K562 (cell line): ENCODE data around the gene VPS18. TPM values are rescaled to one million over a fixed set of nuclear protein-coding genes. Genes with fewer than 3 reads are reported as not detected.

Source experiments
- ATAC-seq: fragments of 200-7000 bp; cut with Tn5 transposase; 3 replicates; pipeline ENCODE4 v1.9.1; 2020; ENCODE audit warnings: moderate library complexity
- BruUV-seq: library from RNA; stranded (reverse); fragments of 400-500 nt; replicated peaks from 2 replicates; lab custom pipeline; 2021; lab: Mats Ljungman, UMichigan
- CTCF ChIA-PET: fragments of 300-600 bp; formaldehyde crosslinking; extraction: SDS; loops from one replicate; lab custom pipeline; 2021; ENCODE audit warnings: low intra/inter-chr PET ratio; lab: Yijun Ruan, JAX
- POLR2A ChIA-PET: fragments of 300-600, 350-650 bp; sonication (Branson Sonifier 250); formaldehyde crosslinking; extraction: SDS; loops from one replicate; lab custom pipeline; 2021; ENCODE audit warnings: antibody characterized with exemption, inconsistent platforms; lab: Yijun Ruan, JAX
- DNase-seq, 4 experiments: peaks; one replicate each; pipeline versions ENCODE4 v3.0.0 to v3.0.0-alpha.2; 2011 to 2018; ENCODE audit warnings: low spot score in 3 of 4, mixed read lengths in 3 of 4; ENCODE audit errors: extremely low read depth in 1 of 4
- FAIRE-seq: peaks from 2 replicates; lab custom pipeline; 2011; peaks lifted over from hg19 to GRCh38; lab: Jason Lieb, UNC
- H2AFZ ChIP-seq: 2 replicates; pipeline ENCODE4 v1.6.0; 2011; ENCODE audit warnings: low read depth, low read length, control low read depth, inconsistent platforms
- H3K27ac ChIP-seq: fragments of 200-600 bp; 3 replicates; pipeline ENCODE4 v1.8.0; 2011; ENCODE audit warnings: low read depth, mild to moderate bottlenecking, control low read depth, inconsistent platforms, low read length, moderate library complexity, mixed read lengths; ENCODE audit errors: extremely low read depth
- H3K27me3 ChIP-seq, 2 experiments: fragments of 300-600 bp in 1 of 2; 2 replicates in 1 of 2; 3 replicates in 1 of 2; pipeline versions ENCODE4 v1.6.0 to v1.8.0; 2011; ENCODE audit warnings: inconsistent platforms in 2 of 2, low read length in 2 of 2, mild to moderate bottlenecking in 1 of 2, mixed read lengths in 1 of 2, moderate library complexity in 1 of 2; ENCODE audit not compliant: control insufficient read depth in 2 of 2, insufficient read depth in 2 of 2
- H3K36me3 ChIP-seq: fragments of 300-600 bp; 3 replicates; pipeline ENCODE4 v1.8.0; 2011; ENCODE audit warnings: mild to moderate bottlenecking, low read length, inconsistent platforms; ENCODE audit not compliant: control insufficient read depth, insufficient read depth
- H3K4me1 ChIP-seq, 2 experiments: fragments of 200-600 bp in 1 of 2; replicated peaks in 1 of 2; 2 replicates in 1 of 2; 3 replicates in 1 of 2; pipeline versions ENCODE4 v1.5.1 to v1.8.0; 2011; ENCODE audit warnings: inconsistent platforms in 2 of 2, low read length in 2 of 2, mild to moderate bottlenecking in 1 of 2, mixed read lengths in 1 of 2, moderate library complexity in 1 of 2; ENCODE audit not compliant: control insufficient read depth in 2 of 2, insufficient read depth in 2 of 2
- H3K4me2 ChIP-seq: 2 replicates; pipeline ENCODE4 v1.6.1; 2011; ENCODE audit warnings: low read length, control low read depth, inconsistent platforms, mixed read lengths; ENCODE audit not compliant: insufficient read depth
- H3K4me3 ChIP-seq: fragments of 200-600 bp; sonication (generic), shearing (Covaris generic); 2 replicates; pipeline ENCODE4 v1.5.1; 2016; ENCODE audit warnings: control low read depth, inconsistent platforms
- H3K79me2 ChIP-seq: fragments of 200-600 bp; 3 replicates; pipeline ENCODE4 v1.8.0; 2011; ENCODE audit warnings: low read length, inconsistent platforms; ENCODE audit not compliant: control insufficient read depth, insufficient read depth
- H3K9ac ChIP-seq, 2 experiments: 2 replicates each; pipeline versions ENCODE4 v1.6.0 to v1.6.1; 2011; ENCODE audit warnings: low read depth in 2 of 2, low read length in 2 of 2, control low read depth in 1 of 2, inconsistent platforms in 1 of 2, mild to moderate bottlenecking in 1 of 2, mixed read lengths in 1 of 2; ENCODE audit not compliant: insufficient read depth in 1 of 2
- H3K9me1 ChIP-seq: one replicate; pipeline ENCODE4 v1.6.0; 2011; ENCODE audit warnings: inconsistent platforms, mild to moderate bottlenecking, low read length, moderate library complexity; ENCODE audit not compliant: control insufficient read depth, insufficient read depth
- H3K9me3 ChIP-seq: replicated peaks from 2 replicates; pipeline ENCODE4 v1.5.1; 2011; ENCODE audit warnings: low read depth, low read length, inconsistent platforms; ENCODE audit not compliant: control insufficient read depth, insufficient read depth
- H4K20me1 ChIP-seq: replicated peaks from 2 replicates; pipeline ENCODE4 v1.6.1; 2011; ENCODE audit warnings: low read length, inconsistent platforms, mixed read lengths; ENCODE audit not compliant: control insufficient read depth, insufficient read depth
- CHD7 ChIP-seq: fragments of 200-600 bp; sonication (generic); IDR thresholded peaks from one replicate; pipeline ENCODE4 v1.6.1; 2012; ENCODE audit warnings: mild to moderate bottlenecking, low read depth, low read length, inconsistent platforms
- EHMT2 ChIP-seq: fragments of 450-650 bp; IDR thresholded peaks from 2 replicates; pipeline ENCODE4 v1.6.1; 2018; ENCODE audit warnings: antibody characterized with exemption
- IRF9 ChIP-seq: fragments of 450-650 bp; IDR thresholded peaks from 2 replicates; pipeline ENCODE4 v1.6.1; 2016; ENCODE audit warnings: missing biosample characterization, missing genetic modification characterization
- MCM7 ChIP-seq, 2 experiments: fragments of 450-650 bp; IDR thresholded peaks; 2 replicates each; pipeline ENCODE4 v1.6.1; 2016 to 2018
- PHB2 ChIP-seq: fragments of 450-650 bp; IDR thresholded peaks from 2 replicates; pipeline ENCODE4 v1.6.1; 2017; ENCODE audit warnings: low read depth
- PKNOX1 ChIP-seq: fragments of 450-650 bp; IDR thresholded peaks from 2 replicates; pipeline ENCODE4 v1.6.1; 2016
- TSC22D4 ChIP-seq: fragments of 450-650 bp; IDR thresholded peaks from 2 replicates; pipeline ENCODE4 v1.6.1; 2016; ENCODE audit warnings: missing genetic modification characterization, missing biosample characterization, control low read depth
- ZNF23 ChIP-seq: fragments of 250-450 bp; sonication (Bioruptor Pico); IDR thresholded peaks from 2 replicates; pipeline ENCODE4 v1.4.0; 2020; ENCODE audit warnings: mild to moderate bottlenecking
- WGBS: fragments of 100-300 bp; shearing (Covaris generic); methylation state at CpG from one replicate; pipeline ENCODE4 v1.1.6; 2016; ENCODE audit warnings: low coverage, mixed read lengths; ENCODE audit not compliant: insufficient coverage; ENCODE audit errors: missing lambda C conversion rate; 5-methylcytosine and 5-hydroxymethylcytosine counted together
- in situ Hi-C: fragments of 300-500 bp; cut with MboI; formaldehyde crosslinking; loops from 4 replicates; pipeline ENCODE4 v1.15.0; 2018; ENCODE audit warnings: inconsistent platforms, mixed read lengths
- intact Hi-C: fragments of 100-400 bp; cut with micrococcal nuclease; formaldehyde crosslinking; loops from 2 replicates; pipeline ENCODE4 v1.14.2; 2022
- polyA plus RNA-seq, 8 experiments: library from polyadenylated mRNA; depleted of rRNA in 4 of 8; stranded (reverse) in 5 of 8; unstranded in 3 of 8; fragments of >200 nt; fragmentation: Nextera tagmentation in 2 of 8; fragmentation: Illumina TruSeq in 1 of 8; extraction: Ambion mirVana in 2 of 8; extraction: Trizol in 1 of 8; gene quantifications; 2 replicates each; pipeline versions ENCODE4 v1.2.1 to v1.2.3, GENCODE V29; 2011 to 2014; ENCODE audit warnings: inconsistent platforms in 1 of 8, missing spikeins in 1 of 8
- total RNA-seq, 7 experiments: library from RNA; depleted of rRNA in 6 of 7; stranded (reverse); fragments of >200 nt in 6 of 7; fragmentation: Illumina TruSeq in 2 of 7; extraction: Trizol in 2 of 7; gene quantifications; 2 replicates each; pipeline versions ENCODE4 v1.2.1 to v1.2.3, GENCODE V29; 2011 to 2021; ENCODE audit warnings: low replicate concordance in 1 of 7

The VPS18 gene
- total and polyA plus RNA-seq, 9 of the 15 experiments (the other 6 are each of a cell fraction or from before 2014, with no cell fraction given), result 0.73 to 19.9 (median 8.5) TPM

- ChIA-PET CTCF (no interaction called here), POLR2A (interaction anchor here (0.6 to 1.5 kb wide), 8 partner anchors 9 to 510 kb away, joined by 3 to 6 read pairs (median 3); no protein-coding TSS in a partner anchor)
- in situ Hi-C loops, result no loop called here
- DNase-seq (no peak), FAIRE-seq (peak; percentile 23), ATAC-seq (no peak)
- intact Hi-C loops, result no loop called here
- H3K9me3 ChIP-seq, result no peaks in the 10 kb centered on the region
- H2AFZ ChIP-seq, result no peak overlapping the region
- peak overlapping the region; percentile 24 to 72; a peak in 2 of 4 replicates for H3K9ac ChIP-seq
- H3K27ac ChIP-seq, result no peak overlapping the region
- H3K4me2 ChIP-seq, result no peak overlapping the region
- BruUV-seq, result no TSS peak
- WGBS, result 75% methylated on average over 16 of the region's 16 CpGs
- H4K20me1 ChIP-seq, result 0 out of 2 replicates have a peak, but pooled peaks cover 4% of the 10 kb centered on the region
- H3K4me3 ChIP-seq, result no peak overlapping the region
- H3K9me1 ChIP-seq, result peaks cover 3% of the 10 kb centered on the region
- H3K36me3 ChIP-seq, result no peaks in the 10 kb centered on the region
- H3K79me2 ChIP-seq, result no peaks in the 10 kb centered on the region
- peaks cover 15 to 59% of the 10 kb centered on the region in 2 experiments for H3K4me1 ChIP-seq
- H3K27me3 ChIP-seq, result peaks cover 0 to 15% of the 10 kb centered on the region in 2 experiments; a peak in 2 of 5 replicates
- no peak for TF ChIP-seq PHB2
- no peak for TF ChIP-seq TSC22D4 (tag)
- TF ChIP-seq ZNF23 (CRISPR knock-in tag), result no peak
- no peak for TF ChIP-seq IRF9 (tag)
- TF ChIP-seq CHD7, result no peak
- TF ChIP-seq PKNOX1, result no peak
- no peak for TF ChIP-seq MCM7 (IDR thresholded peaks at IDR 0.05)
- no peak for TF ChIP-seq EHMT2
These were observed 37.3 kb downstream of the VPS18 start for GRCh38 chr15:40931300-40932142.
